ENCODE results near the gene UBAP2L. TPM values are rescaled to one million over a fixed set of nuclear protein-coding genes. Genes with fewer than 3 reads are reported as not detected.

The UBAP2L gene
- total RNA-seq, 1 experiment from 2014 or later = 265 TPM

- Histone ChIP-seq H3K4ac (ENCODE audit: low read depth, low read length) (no peak overlapping the region), H3K79me1 (ENCODE audit: insufficient read depth, low read depth, low read length, poor library complexity, severe bottlenecking) (no peaks in the 10 kb centered on the region), H3T11ph (ENCODE audit: low read length) (no peak overlapping the region), H3K56ac (ENCODE audit: insufficient read length, low read depth, low read length) (no peak overlapping the region), H3K4me1 (ENCODE audit: insufficient read depth, low read length) (peaks cover 10% of the 10 kb centered on the region; the same call in 1 of the 2 replicates), H3K9me3 (ENCODE audit: control insufficient read depth, low read depth, low read length) (no peaks in the 10 kb centered on the region), H2BK5ac (ENCODE audit: insufficient read length, low read length) (no peak overlapping the region), H2AFZ (ENCODE audit: low read length) (no peak overlapping the region), H4K8ac (replicated peaks; ENCODE audit: insufficient read length, low read depth, low read length) (no peak overlapping the region), H3K27me3 (ENCODE audit: insufficient read depth, low read length) (no peaks in the 10 kb centered on the region; the same call in 1 of the 2 replicates), H3K14ac (ENCODE audit: insufficient read depth, low read length) (no peak overlapping the region), H3K23ac (ENCODE audit: insufficient read length, low read depth, low read length) (no peak overlapping the region), H4K20me1 (ENCODE audit: control insufficient read depth, insufficient read depth, insufficient read length) (no peaks in the 10 kb centered on the region), H2AK5ac (ENCODE audit: insufficient read length, low read length) (no peak overlapping the region), H2BK20ac (ENCODE audit: low read depth, low read length, poor library complexity, severe bottlenecking) (no peak overlapping the region), H3K18ac (ENCODE audit: insufficient read length, low read depth, low read length) (no peak overlapping the region), H2BK15ac (ENCODE audit: low read depth, low read length) (no peak overlapping the region), H2BK12ac (ENCODE audit: insufficient read length, low read depth, low read length) (no peak overlapping the region), H3K9ac (ENCODE audit: extremely low read depth, insufficient read length, low read length) (no peak overlapping the region), H4K5ac (ENCODE audit: insufficient read length, low read depth, low read length) (no peak overlapping the region), H3K79me2 (ENCODE audit: insufficient read depth, low read length) (peaks cover 7% of the 10 kb centered on the region), H3K4me2 (ENCODE audit: insufficient read depth, insufficient read length, low read length) (peak overlapping the region; percentile 65), H3K23me2 (ENCODE audit: insufficient read length, low read depth, low read length, poor library complexity, severe bottlenecking) (peaks cover 7% of the 10 kb centered on the region), H3K27ac (ENCODE audit: insufficient read length, low read depth, low read length) (peak overlapping the region; percentile 90), H4K91ac (ENCODE audit: insufficient read length, low read depth, low read length) (no peak overlapping the region), H2BK120ac (ENCODE audit: low read depth, low read length, poor library complexity, severe bottlenecking) (no peak overlapping the region)
- no CpG with 5 or more reads among the region's 2 CpGs for WGBS (ENCODE audit: extremely low coverage, insufficient read length, low lambda C conversion rate)
- peak overlapping the region; percentile 48 to 95 (median 89) for H3K27ac Mint-ChIP-seq
- no peak for DNase-seq
- H3K36me3 Mint-ChIP-seq (ENCODE audit: insufficient read depth in 1 of 3, low read depth in 3 of 3) = peaks cover 4 to 7% (median 5%) of the 10 kb centered on the region in 3 experiments
- H3K27me3 Mint-ChIP-seq (ENCODE audit: low read depth) = peaks cover 4% of the 10 kb centered on the region
- TF ChIP-seq CTCF (conservative IDR thresholded peaks at IDR 0.05) = no peak
- H3K4me3 Mint-ChIP-seq = peak overlapping the region; percentile 11 to 22
- no peaks in the 10 kb centered on the region; a peak in 2 of 5 replicates for H3K9me3 Mint-ChIP-seq
- H3K4me1 Mint-ChIP-seq = peaks cover 43 to 55% of the 10 kb centered on the region in 2 experiments
Measured at GRCh38 chr1:154186852-154187501, 33.8 kb upstream of the UBAP2L start.

Data from H9 (cell line).